ENCODE data around the gene PTGER3. TPM values are rescaled to one million over a fixed set of nuclear protein-coding genes. Genes with fewer than 3 reads are reported as not detected.

The PTGER3 gene
- total and polyA plus RNA-seq, 2 donors (not counting 1 experiment from before 2014, with no cell fraction given): 0.89 to 1.5 TPM

GRCh38 chr1:70934194-70934961, 113.2 kb downstream of the PTGER3 start:
- no peaks in the 10 kb centered on the region for H3K4me1 ChIP-seq (ENCODE audit: control insufficient read depth, extremely low read depth, insufficient read depth, low read length)
- no peak for DNase-seq (ENCODE audit: low read depth in 2 of 2)

GRCh38 chr1:70930062-70930461, 117.6 kb downstream of the PTGER3 start:
- no peak overlapping the region for H3K27ac ChIP-seq (ENCODE audit: insufficient read depth, low read length)
- no peaks in the 10 kb centered on the region for H3K36me3 ChIP-seq (ENCODE audit: control insufficient read depth, insufficient read depth, low read length)
- no peaks in the 10 kb centered on the region for H4K20me1 ChIP-seq (ENCODE audit: control insufficient read depth, extremely low read depth, insufficient read depth, low read length)
- H3K9me3 ChIP-seq (ENCODE audit: control insufficient read depth, insufficient read depth, low read depth, low read length): no peaks in the 10 kb centered on the region
- no peak overlapping the region for H3K4me3 ChIP-seq (replicated peaks in 1 of 4; ENCODE audit: control extremely low read depth in 1 of 4, insufficient read depth in 1 of 4, low read depth in 3 of 4, low read length in 4 of 4)
- H3K79me2 ChIP-seq (ENCODE audit: control insufficient read depth, insufficient read depth, low read length): no peaks in the 10 kb centered on the region
- no peaks in the 10 kb centered on the region for H3K4me1 ChIP-seq (ENCODE audit: control insufficient read depth, extremely low read depth, insufficient read depth, low read length)
- DNase-seq (ENCODE audit: low read depth in 2 of 2): no peak
- no peaks in the 10 kb centered on the region for H3K27me3 ChIP-seq (ENCODE audit: control insufficient read depth, insufficient read depth, low read length)
- no peak overlapping the region for H2AFZ ChIP-seq (ENCODE audit: low read length)
- H3K9ac ChIP-seq (ENCODE audit: insufficient read depth, low read length): no peak overlapping the region
- no peak for TF ChIP-seq EZH2 (IDR thresholded peaks at IDR 0.05; ENCODE audit: low read length, missing control alignments)
- no peak for TF ChIP-seq CTCF (conservative IDR thresholded peaks at IDR 0.05 in 1 of 2, IDR thresholded peaks at IDR 0.05 in 1 of 2; ENCODE audit: low read depth in 1 of 2, low read length in 2 of 2)
- H3K4me2 ChIP-seq (ENCODE audit: extremely low read depth, insufficient read depth, low read length): no peak overlapping the region

More at GRCh38 chr1:70934194-70934961, 113.2 kb downstream of the PTGER3 start:
- H3K79me2 ChIP-seq (ENCODE audit: control insufficient read depth, insufficient read depth, low read length): no peaks in the 10 kb centered on the region
- H3K9me3 ChIP-seq (ENCODE audit: control insufficient read depth, insufficient read depth, low read depth, low read length): no peaks in the 10 kb centered on the region
- no peaks in the 10 kb centered on the region for H3K36me3 ChIP-seq (ENCODE audit: control insufficient read depth, insufficient read depth, low read length)
- no peaks in the 10 kb centered on the region for H3K27me3 ChIP-seq (ENCODE audit: control insufficient read depth, insufficient read depth, low read length)
- H4K20me1 ChIP-seq (ENCODE audit: control insufficient read depth, extremely low read depth, insufficient read depth, low read length): no peaks in the 10 kb centered on the region
- H3K4me3 ChIP-seq (replicated peaks in 1 of 4; ENCODE audit: control extremely low read depth in 1 of 4, insufficient read depth in 1 of 4, low read depth in 3 of 4, low read length in 4 of 4): no peak overlapping the region
- H3K9ac ChIP-seq (ENCODE audit: insufficient read depth, low read length): no peak overlapping the region
- H3K27ac ChIP-seq (ENCODE audit: insufficient read depth, low read length): no peak overlapping the region
- H2AFZ ChIP-seq (ENCODE audit: low read length): no peak overlapping the region
- TF ChIP-seq CTCF (conservative IDR thresholded peaks at IDR 0.05 in 1 of 2, IDR thresholded peaks at IDR 0.05 in 1 of 2; ENCODE audit: low read depth in 1 of 2, low read length in 2 of 2) (no peak), EZH2 (IDR thresholded peaks at IDR 0.05; ENCODE audit: low read length, missing control alignments) (no peak)
- H3K4me2 ChIP-seq (ENCODE audit: extremely low read depth, insufficient read depth, low read length): no peak overlapping the region

GRCh38 chr1:70922196-70922595, 125.4 kb downstream of the PTGER3 start:
- Histone ChIP-seq H3K9me3 (ENCODE audit: control insufficient read depth, insufficient read depth, low read depth, low read length) (no peaks in the 10 kb centered on the region), H3K9ac (ENCODE audit: insufficient read depth, low read length) (no peak overlapping the region), H3K79me2 (ENCODE audit: control insufficient read depth, insufficient read depth, low read length) (no peaks in the 10 kb centered on the region), H3K27ac (ENCODE audit: insufficient read depth, low read length) (no peak overlapping the region), H4K20me1 (ENCODE audit: control insufficient read depth, extremely low read depth, insufficient read depth, low read length) (no peaks in the 10 kb centered on the region), H3K4me1 (ENCODE audit: control insufficient read depth, extremely low read depth, insufficient read depth, low read length) (no peaks in the 10 kb centered on the region), H3K4me3 (replicated peaks in 1 of 4; ENCODE audit: control extremely low read depth in 1 of 4, insufficient read depth in 1 of 4, low read depth in 3 of 4, low read length in 4 of 4) (no peak overlapping the region), H2AFZ (ENCODE audit: low read length) (no peak overlapping the region), H3K4me2 (ENCODE audit: extremely low read depth, insufficient read depth, low read length) (no peak overlapping the region), H3K36me3 (ENCODE audit: control insufficient read depth, insufficient read depth, low read length) (no peaks in the 10 kb centered on the region), H3K27me3 (ENCODE audit: control insufficient read depth, insufficient read depth, low read length) (no peaks in the 10 kb centered on the region)
- no peak for TF ChIP-seq EZH2 (IDR thresholded peaks at IDR 0.05; ENCODE audit: low read length, missing control alignments)
- no peak for TF ChIP-seq CTCF (conservative IDR thresholded peaks at IDR 0.05 in 1 of 2, IDR thresholded peaks at IDR 0.05 in 1 of 2; ENCODE audit: low read depth in 1 of 2, low read length in 2 of 2)
- DNase-seq (ENCODE audit: low read depth in 2 of 2): no peak

Other genes starting within 250 kb of the PTGER3 start
- 27.2 and 40.8 TPM in 2 replicates for gene ZRANB2, start 33.2 kb upstream of the PTGER3 start, total RNA-seq
- gene ZRANB2, start 33.2 kb upstream of the PTGER3 start, polyA plus RNA-seq: 70.3 and 86.7 TPM in 2 replicates